A673 (cell line): ENCODE results near the gene IGSF10. TPM values are rescaled to one million over a fixed set of nuclear protein-coding genes. Genes with fewer than 3 reads are reported as not detected.
"Not testable (repeated sequence)": the region's sequence is repeated elsewhere in the genome, so short reads cannot be mapped to it uniquely, and the experiment has no call there.

Source experiments
- BruUV-seq: library from RNA; stranded (reverse); fragments of 400-500 nt; replicated peaks from 2 replicates; lab custom pipeline; 2021; lab: Mats Ljungman, UMichigan
- CTCF ChIA-PET: fragments of 300-600 bp; sonication (Branson Sonifier 250); formaldehyde crosslinking; loops from one replicate; lab custom pipeline; 2022; ENCODE audit warnings: antibody characterized with exemption; lab: Charles Lee
- POLR2A ChIA-PET: fragments of 300-600 bp; sonication (Branson Sonifier 250); formaldehyde crosslinking; loops from one replicate; lab custom pipeline; 2022; ENCODE audit warnings: antibody characterized with exemption; ENCODE audit not compliant: low non-redundant PET; lab: Charles Lee
- DNase-seq: peaks from one replicate; pipeline ENCODE4 v3.0.0-alpha.2; 2015; ENCODE audit warnings: low spot score
- H3K27ac ChIP-seq: fragments of 200-600 bp; sonication (generic); 2 replicates; pipeline ENCODE4 v1.5.1; 2016; ENCODE audit warnings: mixed run types, low read depth, mild to moderate bottlenecking, mixed read lengths, antibody characterized with exemption, low read length; ENCODE audit not compliant: poor library complexity, severe bottlenecking
- H3K27me3 ChIP-seq: fragments of 200-600 bp; sonication (generic); replicated peaks from 2 replicates; pipeline ENCODE4 v1.6.1; 2017; ENCODE audit warnings: mixed run types, low read depth, mild to moderate bottlenecking, mixed read lengths, antibody characterized with exemption, low read length; ENCODE audit not compliant: insufficient read depth, poor library complexity
- H3K36me3 ChIP-seq: fragments of 200-600 bp; sonication (generic); 2 replicates; pipeline ENCODE4 v1.6.1; 2016; ENCODE audit warnings: mixed run types, mild to moderate bottlenecking, mixed read lengths, antibody characterized with exemption, low read length; ENCODE audit not compliant: insufficient read depth, poor library complexity, severe bottlenecking
- H3K4me1 ChIP-seq: fragments of 200-600 bp; sonication (generic); 2 replicates; pipeline ENCODE4 v1.6.1; 2017; ENCODE audit warnings: mixed run types, mild to moderate bottlenecking, mixed read lengths, antibody characterized with exemption, low read length; ENCODE audit not compliant: insufficient read depth, poor library complexity, severe bottlenecking
- H3K4me3 ChIP-seq: fragments of 200-600 bp; sonication (generic); 2 replicates; pipeline ENCODE4 v1.5.1; 2016; ENCODE audit warnings: low read depth, mixed run types, mild to moderate bottlenecking, mixed read lengths, low read length; ENCODE audit not compliant: poor library complexity, severe bottlenecking
- H3K9me3 ChIP-seq: fragments of 200-600 bp; sonication (generic); 2 replicates; pipeline ENCODE4 v1.6.1; 2016; ENCODE audit warnings: mixed run types, low read depth, mild to moderate bottlenecking, mixed read lengths, antibody characterized with exemption, low read length; ENCODE audit not compliant: poor library complexity, severe bottlenecking
- CTCF ChIP-seq: fragments of 300-800, 200-600 bp; sonication (generic); conservative IDR thresholded peaks from 2 replicates; pipeline ENCODE4 v1.5.1; 2017; ENCODE audit warnings: low read depth, mild to moderate bottlenecking, antibody characterized with exemption, low read length, moderate library complexity, mixed read lengths
- EZH2 ChIP-seq: fragments of 200-600 bp; sonication (generic); IDR thresholded peaks from 2 replicates; pipeline ENCODE4 v1.6.1; 2017; ENCODE audit warnings: borderline replicate concordance, low read depth, mild to moderate bottlenecking, mixed read lengths, antibody characterized with exemption, low read length; ENCODE audit not compliant: poor library complexity, severe bottlenecking
- intact Hi-C: fragments of 100-400 bp; cut with micrococcal nuclease; formaldehyde crosslinking; loops from one replicate; pipeline ENCODE4 v1.10.0; 2022; ENCODE audit not compliant: unreplicated experiment
- total RNA-seq: library from RNA; stranded (reverse); gene quantifications from 2 replicates; pipeline ENCODE4 v1.2.3, GENCODE V29; 2021

Gene IGSF10
- total RNA-seq, 1 experiment from 2014 or later: 10.5 TPM

GRCh38 chr3:151499168-151499567, 38.3 kb upstream of the IGSF10 start:
- no peak for DNase-seq
- ChIA-PET POLR2A (no interaction called here), CTCF (no interaction called here)
- no TSS peak for BruUV-seq
- Histone ChIP-seq H3K27ac (no peak overlapping the region), H3K9me3 (no peaks in the 10 kb centered on the region), H3K27me3 (no peaks in the 10 kb centered on the region), H3K4me3 (no peak overlapping the region), H3K36me3 (no peaks in the 10 kb centered on the region), H3K4me1 (peaks cover 15% of the 10 kb centered on the region)
- intact Hi-C loops: no loop called here
- no peak for TF ChIP-seq CTCF

- no peaks in the 10 kb centered on the region for H3K36me3 ChIP-seq
- no peak for DNase-seq
- H3K27me3 ChIP-seq: no peaks in the 10 kb centered on the region
- no peak overlapping the region for H3K4me3 ChIP-seq
- intact Hi-C loops: no loop called here
- no peak overlapping the region for H3K27ac ChIP-seq
- CTCF ChIA-PET: no interaction called here
- no peaks in the 10 kb centered on the region for H3K4me1 ChIP-seq
- POLR2A ChIA-PET: no interaction called here
- TF ChIP-seq CTCF (no peak), EZH2 (no peak)
- BruUV-seq: no TSS peak
- H3K9me3 ChIP-seq: no peaks in the 10 kb centered on the region
Measured at GRCh38 chr3:151491525-151491924, 30.7 kb upstream of the IGSF10 start.

- intact Hi-C loops, DNase-seq, H3K27ac ChIP-seq, H3K4me3 ChIP-seq, H3K9me3 ChIP-seq, H3K27me3 ChIP-seq, H3K4me1 ChIP-seq, H3K36me3 ChIP-seq, POLR2A ChIA-PET, BruUV-seq, CTCF ChIA-PET: not testable (repeated sequence)
Measured at GRCh38 chr3:151487833-151488232, 27.0 kb upstream of the IGSF10 start.

- no peak for TF ChIP-seq EZH2
- no peak for TF ChIP-seq CTCF
- intact Hi-C loops: no loop called here
- peaks cover 9% of the 10 kb centered on the region for H3K9me3 ChIP-seq
- no peaks in the 10 kb centered on the region for H3K27me3 ChIP-seq
- H3K4me3 ChIP-seq: no peak overlapping the region
- ChIA-PET CTCF (no interaction called here), POLR2A (no interaction called here)
- DNase-seq: no peak
- H3K36me3 ChIP-seq: no peaks in the 10 kb centered on the region
- BruUV-seq: no TSS peak
- H3K27ac ChIP-seq: no peak overlapping the region
- no peaks in the 10 kb centered on the region for H3K4me1 ChIP-seq
Measured at GRCh38 chr3:151483961-151484520, 23.2 kb upstream of the IGSF10 start.
